OCI-M1 (cell line): ENCODE data around the gene ARSK.

Experiments used
- DNase-seq: peaks from one replicate; lab custom pipeline; 2025; lab: John Stamatoyannopoulos, UW

The ARSK gene

GRCh38 chr5:95649274-95649673 is 94.4 kb downstream of the ARSK start:
- DNase-seq, result peak; percentile 60

- DNase-seq, result peak; percentile 45
Measured at GRCh38 chr5:95649842-95650620, 95.1 kb downstream of the ARSK start.

GRCh38 chr5:95652849-95653248 is 97.9 kb downstream of the ARSK start:
- no peak for DNase-seq

GRCh38 chr5:95654196-95654595 is 99.3 kb downstream of the ARSK start:
- DNase-seq, result no peak
